ENCODE results near the gene RPL32.

- TF ChIP-seq EZH2 (IDR thresholded peaks at IDR 0.05; ENCODE audit: low read length, missing control alignments), result no peak
- TF ChIP-seq, protein P1, sequence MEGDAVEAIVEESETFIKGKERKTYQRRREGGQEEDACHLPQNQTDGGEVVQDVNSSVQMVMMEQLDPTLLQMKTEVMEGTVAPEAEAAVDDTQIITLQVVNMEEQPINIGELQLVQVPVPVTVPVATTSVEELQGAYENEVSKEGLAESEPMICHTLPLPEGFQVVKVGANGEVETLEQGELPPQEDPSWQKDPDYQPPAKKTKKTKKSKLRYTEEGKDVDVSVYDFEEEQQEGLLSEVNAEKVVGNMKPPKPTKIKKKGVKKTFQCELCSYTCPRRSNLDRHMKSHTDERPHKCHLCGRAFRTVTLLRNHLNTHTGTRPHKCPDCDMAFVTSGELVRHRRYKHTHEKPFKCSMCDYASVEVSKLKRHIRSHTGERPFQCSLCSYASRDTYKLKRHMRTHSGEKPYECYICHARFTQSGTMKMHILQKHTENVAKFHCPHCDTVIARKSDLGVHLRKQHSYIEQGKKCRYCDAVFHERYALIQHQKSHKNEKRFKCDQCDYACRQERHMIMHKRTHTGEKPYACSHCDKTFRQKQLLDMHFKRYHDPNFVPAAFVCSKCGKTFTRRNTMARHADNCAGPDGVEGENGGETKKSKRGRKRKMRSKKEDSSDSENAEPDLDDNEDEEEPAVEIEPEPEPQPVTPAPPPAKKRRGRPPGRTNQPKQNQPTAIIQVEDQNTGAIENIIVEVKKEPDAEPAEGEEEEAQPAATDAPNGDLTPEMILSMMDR (conservative IDR thresholded peaks at IDR 0.05 in 1 of 2, IDR thresholded peaks at IDR 0.05 in 1 of 2; ENCODE audit: low read depth in 1 of 2, low read length in 2 of 2), result no peak
These were observed 38.0 kb downstream of the RPL32 start for GRCh38 chr3:12803371-12803770.

All from fibroblast of lung (primary cell).